ENCODE results near the gene KCNT1.

KCNT1 gene

GRCh38 chr9:135793221-135794056, 91.5 kb downstream of the KCNT1 start:
- DNase-seq (ENCODE audit: low read depth), result no peak
- no peak overlapping the region for H3K4me3 ChIP-seq (ENCODE audit: low read depth, low read length)
- no peak for TF ChIP-seq CTCF (IDR thresholded peaks at IDR 0.05; ENCODE audit: low read depth, low read length)
- TF ChIP-seq POLR2A (IDR thresholded peaks at IDR 0.05; ENCODE audit: extremely low read depth, insufficient read length), result no peak
- no peak for TF ChIP-seq MYC (IDR thresholded peaks at IDR 0.05; ENCODE audit: low read depth, low read length)
- TF ChIP-seq MAX (IDR thresholded peaks at IDR 0.05; ENCODE audit: low read depth, low read length), result no peak

- no peak overlapping the region for H3K4me3 ChIP-seq (ENCODE audit: low read depth, low read length)
- no peak for TF ChIP-seq CTCF (IDR thresholded peaks at IDR 0.05; ENCODE audit: low read depth, low read length)
- TF ChIP-seq MAX (IDR thresholded peaks at IDR 0.05; ENCODE audit: low read depth, low read length), result no peak
- no peak for TF ChIP-seq MYC (IDR thresholded peaks at IDR 0.05; ENCODE audit: low read depth, low read length)
- no peak for TF ChIP-seq POLR2A (IDR thresholded peaks at IDR 0.05; ENCODE audit: extremely low read depth, insufficient read length)
- DNase-seq (ENCODE audit: low read depth), result no peak
Measured at GRCh38 chr9:135794057-135794335, 92.0 kb downstream of the KCNT1 start.

GRCh38 chr9:135794361-135794885, 92.4 kb downstream of the KCNT1 start:
- no peak overlapping the region for H3K4me3 ChIP-seq (ENCODE audit: low read depth, low read length)
- no peak for DNase-seq (ENCODE audit: low read depth)
- TF ChIP-seq POLR2A (IDR thresholded peaks at IDR 0.05; ENCODE audit: extremely low read depth, insufficient read length) (no peak), CTCF (IDR thresholded peaks at IDR 0.05; ENCODE audit: low read depth, low read length) (no peak), MYC (IDR thresholded peaks at IDR 0.05; ENCODE audit: low read depth, low read length) (no peak), MAX (IDR thresholded peaks at IDR 0.05; ENCODE audit: low read depth, low read length) (no peak)

GRCh38 chr9:135795391-135795790, 93.4 kb downstream of the KCNT1 start:
- TF ChIP-seq CTCF (IDR thresholded peaks at IDR 0.05; ENCODE audit: low read depth, low read length) (no peak), MAX (IDR thresholded peaks at IDR 0.05; ENCODE audit: low read depth, low read length) (no peak), MYC (IDR thresholded peaks at IDR 0.05; ENCODE audit: low read depth, low read length) (no peak)
- H3K4me3 ChIP-seq (ENCODE audit: low read depth, low read length), result no peak overlapping the region
- DNase-seq (ENCODE audit: low read depth), result no peak

- no peak overlapping the region for H3K4me3 ChIP-seq (ENCODE audit: low read depth, low read length)
- no peak for DNase-seq (ENCODE audit: low read depth)
- TF ChIP-seq MAX (IDR thresholded peaks at IDR 0.05; ENCODE audit: low read depth, low read length), result no peak
- no peak for TF ChIP-seq MYC (IDR thresholded peaks at IDR 0.05; ENCODE audit: low read depth, low read length)
- no peak for TF ChIP-seq POLR2A (IDR thresholded peaks at IDR 0.05; ENCODE audit: extremely low read depth, insufficient read length)
- no peak for TF ChIP-seq CTCF (IDR thresholded peaks at IDR 0.05; ENCODE audit: low read depth, low read length)
Measured at GRCh38 chr9:135796784-135797485, 95.0 kb downstream of the KCNT1 start.
